ENCODE measurements around the gene SSBP3.

The SSBP3 gene

DNA sequence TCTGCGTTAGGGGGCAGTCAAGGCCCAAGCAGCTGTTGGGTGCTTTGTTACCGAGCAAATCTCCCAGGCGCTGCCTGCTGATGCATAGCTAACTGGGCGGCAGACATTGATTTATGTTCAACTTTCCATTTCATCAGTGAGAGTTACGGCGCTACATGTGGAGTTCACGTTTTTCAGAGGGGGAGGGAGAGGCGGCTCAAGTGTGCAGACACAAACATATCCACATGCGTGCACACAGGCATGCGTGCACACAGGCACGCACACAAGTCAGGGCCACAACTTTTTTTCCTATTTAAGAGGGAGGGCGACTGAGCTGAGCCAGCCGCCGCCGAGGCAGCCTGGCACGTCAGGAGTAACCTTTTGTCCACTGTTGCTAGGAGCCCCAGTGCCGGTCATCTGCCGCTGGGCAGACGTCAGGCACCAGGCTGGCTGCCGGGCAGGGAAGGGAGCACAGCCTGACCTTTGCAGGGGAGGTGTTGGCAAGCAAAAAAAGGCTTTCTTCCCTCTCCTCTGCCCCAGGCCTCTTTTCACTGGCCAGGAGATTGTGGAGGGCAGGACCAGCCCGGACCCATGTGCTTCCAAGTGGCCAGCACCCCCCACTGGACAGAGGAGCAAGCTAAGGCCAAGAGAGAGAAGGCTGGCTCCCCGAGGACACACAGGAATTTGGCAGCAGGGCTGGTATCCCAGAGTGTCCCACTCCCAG lies 133.0 kb downstream of the SSBP3 start:
- no peak for DNase-seq (ENCODE audit: extremely low read depth in 1 of 2, low read depth in 1 of 2)

DNA sequence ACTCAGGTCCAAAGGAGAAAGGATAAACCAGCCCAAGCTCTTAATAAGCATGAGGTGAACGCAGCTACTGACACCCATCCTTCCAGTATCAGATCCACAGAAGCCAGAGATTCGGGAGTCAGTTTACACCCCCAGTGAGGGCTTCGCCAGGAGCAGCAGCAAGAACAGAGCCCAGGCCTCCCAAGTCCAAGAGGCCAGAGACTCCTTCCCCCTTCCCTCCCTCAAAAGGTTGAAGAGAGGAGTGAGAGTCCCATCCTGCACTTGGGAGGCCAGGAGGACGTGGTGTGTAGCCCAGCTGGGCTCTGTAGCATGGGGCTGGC lies 133.5 kb downstream of the SSBP3 start:
- no peak for DNase-seq (ENCODE audit: extremely low read depth in 1 of 2, low read depth in 1 of 2)

DNA sequence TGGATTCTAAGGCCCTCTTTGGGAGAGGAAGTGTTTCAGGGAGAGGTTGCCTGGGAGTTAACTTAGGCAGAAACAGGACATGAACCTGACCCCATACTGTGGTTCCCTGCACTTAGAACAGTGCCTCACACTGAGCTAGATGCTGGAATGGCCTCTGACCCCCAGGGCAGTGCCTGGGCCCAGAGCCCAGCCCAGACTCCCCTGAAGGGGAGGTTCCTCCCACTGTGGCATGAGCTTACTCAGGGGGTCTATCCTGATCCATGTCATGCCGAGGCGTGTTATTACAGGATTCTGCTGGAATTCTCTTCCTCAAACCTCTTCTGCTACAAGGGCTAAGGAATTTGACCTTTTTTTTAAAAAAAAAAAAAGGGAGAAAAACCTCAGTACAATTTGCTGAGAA lies 134.1 kb downstream of the SSBP3 start:
- DNase-seq (ENCODE audit: extremely low read depth in 1 of 2, low read depth in 1 of 2), result no peak

DNA sequence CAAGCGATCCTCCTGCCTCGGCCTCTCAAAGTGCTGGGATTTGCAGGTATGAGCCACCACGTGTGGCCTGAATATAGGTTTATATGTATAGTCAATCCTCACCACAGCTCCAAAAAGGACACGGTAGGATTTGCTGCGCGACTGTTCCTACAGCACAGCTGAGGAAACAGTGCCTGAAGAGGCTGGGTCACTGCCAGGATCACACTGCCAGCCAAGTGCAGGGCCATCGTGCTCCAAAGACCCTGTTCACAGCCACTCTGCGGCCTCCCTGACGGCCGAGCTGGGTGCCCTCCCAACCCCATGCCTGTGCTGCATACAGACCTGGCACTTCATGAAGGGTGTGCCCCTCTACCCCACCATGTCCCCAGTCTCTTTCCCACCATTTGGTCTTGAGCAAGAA lies 134.9 kb downstream of the SSBP3 start:
- no peak for DNase-seq (ENCODE audit: extremely low read depth in 1 of 2, low read depth in 1 of 2)

DNA sequence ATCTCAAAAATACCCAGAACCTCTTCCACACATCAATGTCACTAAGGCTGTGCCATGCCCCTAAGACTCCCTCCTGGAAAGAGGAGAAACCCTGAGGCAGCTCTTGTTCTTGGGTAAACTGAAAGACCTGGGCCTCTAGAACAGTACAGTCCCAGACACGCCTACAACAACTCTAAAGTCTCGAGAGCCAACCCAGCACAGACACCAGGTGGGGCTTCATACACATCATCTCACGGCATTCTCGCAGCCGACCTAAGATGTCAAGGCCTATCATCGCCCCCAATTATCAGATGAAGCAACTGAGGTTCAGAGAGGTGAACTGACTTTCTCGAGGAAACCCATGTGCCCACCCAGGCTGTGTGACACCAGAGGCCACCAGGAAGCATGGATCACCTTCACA lies 135.7 kb downstream of the SSBP3 start:
- no peak for DNase-seq (ENCODE audit: extremely low read depth in 1 of 2, low read depth in 1 of 2)

DNA sequence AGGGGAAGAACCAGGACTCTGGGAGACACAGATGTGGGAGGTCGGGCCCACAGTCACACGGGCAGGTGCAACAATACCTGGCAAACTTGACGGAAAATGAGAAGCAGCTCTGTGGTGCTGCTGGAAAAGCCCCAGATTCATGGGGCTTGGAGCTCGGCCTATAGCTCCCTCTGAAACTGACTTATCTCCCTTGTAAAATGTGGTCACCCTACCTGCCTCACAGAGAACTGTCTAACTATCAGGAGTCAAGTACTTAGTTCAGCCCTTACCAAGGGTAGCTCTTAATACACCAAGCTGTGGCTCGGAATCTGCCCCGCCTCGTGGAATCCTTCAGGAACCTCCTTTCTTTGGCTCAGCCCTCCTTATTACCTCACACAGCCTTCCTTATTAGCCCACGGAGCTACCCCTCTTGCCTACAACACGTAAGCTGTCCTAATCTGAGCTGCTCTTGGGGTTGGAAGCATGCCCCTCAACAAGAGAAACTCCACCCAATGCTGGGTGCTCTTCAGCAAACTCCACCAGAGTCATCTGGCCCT lies 137.4 kb downstream of the SSBP3 start:
- DNase-seq (ENCODE audit: extremely low read depth in 1 of 2, low read depth in 1 of 2), result no peak

DNA sequence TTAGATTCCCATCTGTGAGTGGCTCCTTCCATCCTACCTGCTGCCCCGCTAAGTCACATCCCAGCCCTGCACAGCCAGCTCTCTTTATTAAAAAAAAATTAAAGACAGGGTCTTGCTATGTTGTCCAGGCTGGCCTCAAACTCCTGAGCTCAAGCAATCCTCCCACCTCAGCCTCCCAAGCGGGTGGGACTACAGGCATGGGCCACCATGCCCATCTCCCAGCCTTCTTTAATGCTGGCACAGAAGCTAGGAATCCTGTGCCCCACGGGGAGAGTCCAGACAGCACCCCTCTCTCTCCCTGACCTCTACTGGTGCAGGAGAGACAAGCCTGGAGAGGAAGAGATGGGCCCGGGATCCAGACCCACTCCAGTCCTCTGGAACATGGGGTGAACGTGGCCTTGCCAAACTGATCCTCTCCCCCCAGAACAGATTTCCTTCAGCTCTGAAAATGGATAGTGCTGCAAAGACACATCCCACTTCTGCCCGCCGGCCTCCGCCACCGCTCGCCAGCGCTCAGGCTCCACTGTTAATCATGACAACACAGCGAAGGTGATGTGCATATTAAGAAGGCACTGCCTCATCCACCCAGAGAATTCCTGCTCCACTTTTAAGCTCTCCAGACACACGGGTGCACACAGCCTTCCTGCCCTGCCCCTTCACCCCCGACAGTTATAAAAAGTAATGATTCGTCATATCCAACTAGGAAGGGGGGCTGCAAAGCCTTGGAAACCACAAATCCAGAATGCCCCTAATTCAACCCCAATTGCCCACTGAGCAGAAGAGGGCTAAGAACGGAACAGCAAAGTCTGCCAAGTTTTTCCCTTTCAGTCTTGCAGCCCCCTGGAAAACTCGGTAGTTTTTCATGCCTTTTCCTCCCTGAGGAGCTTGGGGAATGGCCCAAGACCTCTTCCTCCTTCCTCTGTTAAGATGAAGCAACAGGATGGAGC lies 138.1 kb downstream of the SSBP3 start:
- DNase-seq (ENCODE audit: extremely low read depth in 1 of 2, low read depth in 1 of 2), result no peak

DNA sequence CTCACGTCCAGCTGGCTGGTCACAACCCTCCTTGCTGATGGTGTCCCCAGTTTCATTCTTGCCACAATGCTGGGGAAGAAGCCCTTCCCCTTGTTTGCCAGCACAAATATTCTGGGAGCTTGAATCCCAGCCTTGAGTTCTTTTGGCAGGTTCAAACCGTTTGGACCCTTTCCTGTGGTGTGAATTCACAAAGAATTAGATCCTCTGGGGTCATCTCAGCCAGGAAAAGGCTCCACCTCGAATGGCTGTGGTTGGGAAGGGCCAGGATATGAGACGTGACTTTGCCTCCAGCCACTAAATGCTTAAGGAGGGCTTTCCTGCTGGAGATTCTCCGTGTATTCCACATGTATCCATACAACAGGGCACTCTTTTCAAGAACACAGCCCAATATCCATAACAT lies 139.3 kb downstream of the SSBP3 start:
- DNase-seq (ENCODE audit: extremely low read depth in 1 of 2, low read depth in 1 of 2), result no peak

DNA sequence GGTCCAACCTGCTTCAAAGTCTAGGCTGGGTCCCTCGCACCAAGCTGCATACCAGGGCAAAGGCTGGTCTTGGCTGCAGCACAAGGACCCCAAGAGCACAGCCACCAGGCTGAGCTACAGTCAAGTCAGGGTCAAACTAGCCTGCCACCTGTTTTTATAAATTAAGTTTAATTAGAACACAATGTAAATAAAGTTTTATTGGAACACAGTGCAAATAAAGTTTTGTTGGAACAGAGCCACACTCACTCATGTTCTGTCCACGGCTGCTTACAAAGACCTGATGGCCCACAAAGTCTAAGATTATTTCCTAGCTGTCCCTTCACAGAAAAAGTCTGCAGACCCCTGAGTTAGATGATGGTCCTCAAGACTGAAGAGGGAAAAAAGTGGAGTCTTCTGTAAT lies 140.0 kb downstream of the SSBP3 start:
- DNase-seq (ENCODE audit: extremely low read depth in 1 of 2, low read depth in 1 of 2), result no peak

DNA sequence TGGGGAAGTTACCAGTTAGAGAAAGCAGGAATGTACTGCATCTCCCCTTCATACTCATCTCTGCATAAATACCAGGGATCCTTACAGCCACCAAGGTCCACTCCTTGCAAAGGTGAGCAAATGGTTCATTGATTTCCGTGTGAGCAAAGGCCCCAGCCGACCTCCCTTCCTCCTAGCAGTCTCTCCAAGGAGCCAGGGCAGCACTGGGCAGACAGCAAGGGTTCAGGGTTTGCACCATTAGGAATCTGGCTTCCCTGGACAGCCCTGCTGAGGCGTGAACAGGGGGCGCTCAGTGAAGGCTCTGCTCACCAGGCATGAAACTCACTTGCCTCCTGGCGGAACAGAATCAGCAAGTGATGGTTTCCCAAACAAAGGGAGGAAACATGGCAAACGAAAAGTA lies 140.5 kb downstream of the SSBP3 start:
- DNase-seq (ENCODE audit: extremely low read depth in 1 of 2, low read depth in 1 of 2), result no peak

DNA sequence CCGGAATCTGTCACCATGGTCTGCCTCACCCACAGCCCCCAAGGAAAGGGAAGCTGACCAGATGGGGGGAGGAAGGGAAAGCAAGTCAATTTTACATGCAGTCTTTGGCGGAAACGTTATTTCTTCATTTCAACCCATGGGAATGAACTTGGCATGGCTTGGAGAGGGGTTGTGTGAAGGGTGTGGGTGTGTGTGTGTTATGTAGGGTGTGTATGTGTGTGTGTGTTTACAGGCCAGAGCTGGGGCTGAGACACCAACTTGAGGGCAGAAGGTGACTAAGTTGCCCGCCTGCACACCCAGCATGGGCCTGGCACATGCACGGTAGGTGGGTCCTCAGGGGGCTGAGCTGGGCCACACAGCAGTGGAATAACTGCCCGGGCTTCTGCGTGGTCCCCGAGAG lies 141.1 kb downstream of the SSBP3 start:
- DNase-seq (ENCODE audit: extremely low read depth in 1 of 2, low read depth in 1 of 2), result no peak

DNA sequence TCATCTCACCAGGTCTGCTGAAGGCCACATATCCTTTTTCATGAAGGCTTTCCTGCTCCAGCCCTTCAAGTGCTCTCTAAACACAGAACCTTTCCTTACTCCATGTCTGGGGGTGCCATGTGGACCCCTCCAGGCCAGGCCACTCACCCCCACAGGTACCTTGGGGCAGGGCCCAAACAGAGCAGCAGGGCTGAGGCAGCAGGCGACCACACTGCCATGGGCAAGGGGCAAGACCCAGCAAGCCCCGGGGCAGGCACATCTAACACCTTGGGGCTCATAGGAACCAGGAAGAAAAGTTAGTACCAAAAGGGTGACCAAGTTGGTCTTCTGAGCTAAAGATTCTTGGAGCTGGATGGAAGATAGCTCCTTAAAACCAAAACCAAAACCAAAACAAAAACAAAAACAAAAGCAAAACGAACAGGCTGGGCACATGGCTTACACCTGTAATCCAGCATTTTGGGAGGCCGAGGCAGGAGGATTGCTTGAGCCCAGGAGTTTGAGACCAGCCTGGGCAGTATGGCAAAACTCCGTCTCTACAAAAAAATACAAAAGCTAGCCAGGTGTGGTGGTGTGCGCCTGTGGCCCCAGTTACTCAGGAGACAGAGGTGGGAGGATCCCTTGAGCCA lies 142.5 kb downstream of the SSBP3 start:
- DNase-seq (ENCODE audit: extremely low read depth in 1 of 2, low read depth in 1 of 2), result no peak

DNA sequence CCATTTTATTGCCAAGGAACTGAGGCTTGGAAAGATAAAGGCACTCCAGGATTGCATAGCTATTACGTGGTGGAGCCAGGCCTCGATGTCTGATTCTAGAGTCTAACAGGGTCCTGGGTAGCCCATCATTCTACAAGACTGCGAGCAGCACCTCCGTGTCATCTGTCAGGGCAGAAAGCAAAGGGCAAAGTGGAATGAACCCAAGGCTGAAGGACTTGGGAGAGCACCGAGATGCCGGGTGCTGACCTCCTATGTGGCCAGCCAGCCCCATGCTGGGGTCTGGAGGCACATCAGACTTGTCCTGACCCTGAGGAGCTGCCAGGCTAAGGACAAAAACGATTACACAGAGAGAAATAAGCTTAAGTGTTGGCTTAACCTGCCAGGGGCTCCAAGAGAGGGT lies 143.9 kb downstream of the SSBP3 start:
- DNase-seq (ENCODE audit: extremely low read depth in 1 of 2, low read depth in 1 of 2), result no peak

DNA sequence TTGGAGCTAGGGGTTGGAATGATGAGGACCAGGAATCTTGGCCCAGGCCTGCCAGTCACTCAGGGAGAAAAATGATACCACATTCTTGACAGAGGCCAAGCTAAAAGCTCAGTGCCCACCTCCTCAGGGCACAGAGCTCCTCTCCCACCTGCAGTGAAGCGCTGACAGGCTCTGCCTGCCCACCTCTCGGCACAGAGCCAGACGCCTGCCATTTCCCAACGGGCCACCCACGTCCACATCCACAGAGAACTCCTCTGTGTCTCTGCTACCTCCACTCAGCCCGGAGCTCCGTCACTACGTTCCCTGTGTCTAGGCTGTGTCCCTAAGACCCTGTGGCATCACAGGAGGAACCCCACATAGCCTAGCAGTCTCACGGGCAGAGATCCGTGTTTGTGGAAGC lies 145.4 kb downstream of the SSBP3 start:
- DNase-seq (ENCODE audit: extremely low read depth in 1 of 2, low read depth in 1 of 2), result no peak

DNA sequence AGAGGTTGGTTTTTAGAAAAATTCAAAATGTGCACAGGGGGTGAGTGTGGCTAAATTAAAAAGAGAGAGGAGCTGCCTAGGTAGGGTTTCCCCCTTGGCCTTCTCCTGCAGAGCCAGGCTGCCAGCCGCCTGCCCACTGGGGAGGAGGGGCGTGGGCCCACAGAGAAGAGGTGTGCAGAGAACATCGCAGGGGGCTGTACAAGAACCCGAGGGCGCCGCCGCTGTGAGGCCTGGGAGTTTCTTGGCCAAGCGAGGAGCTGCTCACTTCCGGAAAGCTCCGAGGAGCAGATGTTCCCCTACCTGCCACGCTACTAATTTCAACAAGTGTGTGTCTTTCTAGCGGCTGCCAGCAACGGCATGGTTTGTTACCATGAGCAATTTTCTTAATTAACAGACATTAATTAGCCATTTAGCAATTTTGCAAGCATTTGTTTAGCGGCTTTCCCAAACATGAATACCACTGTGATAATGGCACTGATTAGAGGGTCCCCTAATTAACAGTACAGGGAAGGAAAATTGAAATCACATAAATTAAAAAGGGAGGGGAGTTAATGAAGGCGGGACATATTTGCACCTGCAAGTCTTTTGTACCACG lies 146.6 kb downstream of the SSBP3 start:
- DNase-seq (ENCODE audit: extremely low read depth in 1 of 2, low read depth in 1 of 2), result no peak

DNA sequence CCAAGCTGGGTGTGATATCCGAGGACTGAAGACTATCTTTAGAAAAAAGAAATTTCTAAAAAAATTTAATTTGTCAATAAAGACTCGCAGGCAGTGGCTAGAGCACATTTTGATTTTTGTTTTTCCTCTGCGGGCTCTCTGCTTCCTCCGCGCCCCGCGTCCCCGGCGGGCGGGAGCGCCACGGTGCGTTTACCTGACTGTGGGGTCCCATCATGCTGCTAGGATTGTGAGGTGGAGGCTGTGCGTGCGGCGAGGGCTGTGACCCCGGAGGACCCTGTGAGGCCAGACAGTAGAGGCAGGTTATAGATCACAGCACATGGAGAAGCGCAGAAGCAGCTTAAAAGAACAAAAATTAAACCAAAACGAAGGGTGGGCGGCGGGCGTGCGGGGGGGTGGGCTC lies 148.3 kb downstream of the SSBP3 start:
- DNase-seq (ENCODE audit: extremely low read depth in 1 of 2, low read depth in 1 of 2), result no peak

DNA sequence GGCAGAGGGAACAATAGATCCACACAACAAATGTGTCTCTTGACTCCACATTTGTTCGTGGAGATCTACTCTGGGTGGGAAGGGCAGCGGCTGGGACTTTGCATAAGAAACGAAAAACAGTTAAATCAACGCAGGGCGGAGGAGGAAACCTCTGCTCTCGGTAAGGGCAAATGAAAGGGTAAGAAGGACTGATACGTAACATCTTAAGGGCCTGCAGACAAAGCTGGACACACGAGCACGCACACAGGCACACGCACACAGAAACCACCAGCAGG lies 148.9 kb downstream of the SSBP3 start:
- DNase-seq (ENCODE audit: extremely low read depth in 1 of 2, low read depth in 1 of 2), result no peak

DNA sequence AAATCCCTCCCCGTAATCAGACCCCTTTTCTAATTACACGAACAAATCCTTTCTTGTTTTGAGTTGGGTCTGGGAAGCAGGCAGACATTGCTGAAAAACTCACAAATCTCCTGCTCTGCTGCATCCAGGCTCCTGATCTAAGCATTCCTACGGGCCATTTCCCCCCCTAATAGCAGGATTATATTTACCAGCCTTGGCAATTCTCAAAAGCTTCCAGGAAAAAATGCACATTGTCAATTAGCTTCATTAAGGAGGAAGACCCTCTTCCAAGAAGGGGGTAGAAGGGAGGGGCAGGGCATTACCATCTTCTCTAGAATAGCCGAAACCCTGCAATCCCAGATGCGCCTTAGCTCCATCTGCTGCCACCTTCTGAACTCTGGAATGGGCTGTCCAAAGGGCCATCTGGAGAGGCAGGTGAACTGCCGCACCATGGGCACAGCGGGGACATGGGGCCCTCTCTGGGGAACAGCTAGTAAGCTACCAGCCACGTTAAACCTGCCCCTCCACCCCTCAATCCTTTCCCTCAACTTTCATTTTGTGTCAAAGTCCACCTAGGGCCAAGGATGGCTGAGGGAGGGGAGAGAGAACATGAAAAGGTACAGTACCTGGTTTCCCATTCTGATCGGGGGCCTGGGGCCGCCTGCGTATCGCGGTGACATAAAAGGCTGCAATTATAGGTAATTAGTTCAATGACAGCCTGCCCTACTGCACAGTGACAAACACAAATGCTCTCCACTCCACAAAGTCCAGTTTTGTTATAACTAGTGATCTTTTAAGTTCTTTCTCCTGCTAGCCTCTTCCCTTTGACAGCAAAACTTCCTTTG lies 149.5 kb downstream of the SSBP3 start:
- DNase-seq (ENCODE audit: extremely low read depth in 1 of 2, low read depth in 1 of 2), result no peak

DNA sequence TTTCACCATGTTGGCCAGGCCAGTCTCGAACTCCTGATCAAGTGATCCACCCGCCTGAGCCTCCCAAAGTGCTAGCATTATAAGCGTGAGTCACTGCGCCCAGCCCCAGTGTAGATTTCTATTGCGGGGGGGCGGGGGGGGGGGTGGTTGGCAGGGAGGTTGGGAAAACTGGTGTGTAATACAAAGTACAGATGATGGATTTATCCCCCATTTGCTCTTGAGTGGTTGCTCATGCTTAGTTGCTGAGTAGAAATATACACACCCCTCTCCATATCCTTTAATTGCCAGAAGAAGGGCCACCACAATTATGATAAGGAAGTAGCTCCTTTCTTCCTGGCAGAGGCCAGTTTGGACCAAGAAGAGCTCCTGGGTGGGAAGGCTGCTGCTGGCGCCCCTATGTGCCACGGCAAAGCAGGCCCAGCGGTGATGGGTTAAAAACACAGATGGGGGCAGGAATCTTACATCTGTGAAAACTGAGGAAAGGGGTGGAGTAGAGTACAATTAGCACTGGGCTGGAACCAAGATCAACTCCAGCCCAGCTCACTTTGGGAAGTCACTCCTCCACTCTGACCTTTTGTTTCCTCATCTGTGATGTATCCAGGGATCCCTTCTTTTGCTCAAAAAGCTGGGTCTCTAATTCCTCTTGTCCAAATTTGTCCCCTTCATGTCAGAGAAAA lies 151.0 kb downstream of the SSBP3 start:
- DNase-seq (ENCODE audit: extremely low read depth in 1 of 2, low read depth in 1 of 2), result no peak

DNA sequence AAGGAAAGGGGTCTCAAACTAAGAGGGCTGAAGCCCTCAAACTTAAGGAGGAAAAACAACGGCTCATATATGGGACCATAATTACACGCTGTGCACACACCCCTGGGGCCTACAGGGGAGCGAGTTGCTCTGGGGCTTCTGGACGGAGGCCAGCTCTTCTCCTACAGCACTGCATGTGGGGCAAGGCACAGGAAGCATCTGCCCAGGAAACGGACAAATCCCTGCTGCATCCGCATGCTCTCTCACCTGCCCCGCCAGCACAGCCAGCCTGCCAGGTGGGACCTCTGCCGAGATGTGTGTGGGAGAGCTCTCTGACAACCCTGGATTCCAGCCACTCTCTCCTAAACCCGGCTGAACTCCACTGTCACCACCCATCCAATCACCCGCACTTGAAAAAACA lies 152.1 kb downstream of the SSBP3 start:
- no peak for DNase-seq (ENCODE audit: extremely low read depth in 1 of 2, low read depth in 1 of 2)
